Calu3 (cell line): Measurements from ENCODE around the gene ZSCAN5A. TPM values are rescaled to one million over a fixed set of nuclear protein-coding genes. Genes with fewer than 3 reads are reported as not detected.

Experiments used
- BruUV-seq: library from RNA; stranded (reverse); fragments of 400-500 nt; replicated peaks from 2 replicates; lab custom pipeline; 2021; lab: Mats Ljungman, UMichigan
- CTCF ChIA-PET: fragments of 300-600 bp; sonication (Branson Sonifier 250); formaldehyde crosslinking; loops from one replicate; lab custom pipeline; 2022; ENCODE audit warnings: antibody characterized with exemption; lab: Charles Lee
- DNase-seq: peaks from one replicate; pipeline ENCODE4 v3.0.0; 2022
- H3K27ac Mint-ChIP-seq: one replicate; pipeline ENCODE4 v1.8.0; 2022; ENCODE audit warnings: mixed read lengths; ENCODE audit not compliant: unreplicated experiment
- H3K27me3 Mint-ChIP-seq: one replicate; pipeline ENCODE4 v1.8.0; 2022; ENCODE audit warnings: mixed read lengths; ENCODE audit not compliant: unreplicated experiment
- H3K36me3 Mint-ChIP-seq: one replicate; pipeline ENCODE4 v1.8.0; 2022; ENCODE audit warnings: mild to moderate bottlenecking, moderate library complexity, mixed read lengths; ENCODE audit not compliant: insufficient read depth, unreplicated experiment
- H3K4me1 Mint-ChIP-seq: one replicate; pipeline ENCODE4 v1.8.0; 2022; ENCODE audit warnings: mild to moderate bottlenecking, low read depth, mixed read lengths; ENCODE audit not compliant: unreplicated experiment
- H3K4me3 Mint-ChIP-seq: one replicate; pipeline ENCODE4 v1.8.0; 2022; ENCODE audit warnings: mild to moderate bottlenecking, low read depth, moderate library complexity, mixed read lengths; ENCODE audit not compliant: unreplicated experiment
- H3K9me3 Mint-ChIP-seq: one replicate; pipeline ENCODE4 v1.8.0; 2022; ENCODE audit warnings: low read depth, mixed read lengths; ENCODE audit not compliant: unreplicated experiment
- intact Hi-C: fragments of 100-400 bp; cut with micrococcal nuclease; formaldehyde crosslinking; loops from one replicate; pipeline ENCODE4 v1.10.0; 2022; ENCODE audit not compliant: unreplicated experiment
- total RNA-seq: library from RNA; stranded (reverse); gene quantifications from 2 replicates; pipeline ENCODE4 v1.2.3, GENCODE V29; 2022
- TF ChIP-seq, protein P1 (sequence below): fragments of 200-600 bp; IDR thresholded peaks from one replicate; pipeline ENCODE4 v1.8.0; 2022; ENCODE audit warnings: antibody characterized with exemption; ENCODE audit not compliant: unreplicated experiment

ZSCAN5A gene
- total RNA-seq, 1 experiment from 2014 or later, result 13.5 TPM

DNA sequence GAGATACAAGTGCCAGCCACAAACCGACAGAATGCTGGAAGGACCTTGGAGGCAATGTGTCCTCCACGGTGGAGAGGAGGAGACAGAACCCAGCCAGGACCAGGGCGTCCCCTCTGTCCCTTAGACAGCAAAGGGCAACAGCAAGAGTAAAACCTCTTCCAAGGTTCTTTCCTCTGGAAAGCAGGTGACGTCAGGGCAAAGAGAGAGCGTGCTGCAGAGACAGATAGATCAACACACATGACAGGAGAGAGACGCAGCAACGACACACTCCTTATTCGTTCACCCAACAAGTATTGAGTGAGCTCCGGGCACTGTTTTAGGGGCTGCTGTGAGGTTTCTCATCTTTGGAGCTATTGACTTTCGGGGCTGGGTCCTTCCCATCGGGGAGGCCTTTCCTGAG lies 140.1 kb downstream of the ZSCAN5A start:
- TF ChIP-seq, protein P1, sequence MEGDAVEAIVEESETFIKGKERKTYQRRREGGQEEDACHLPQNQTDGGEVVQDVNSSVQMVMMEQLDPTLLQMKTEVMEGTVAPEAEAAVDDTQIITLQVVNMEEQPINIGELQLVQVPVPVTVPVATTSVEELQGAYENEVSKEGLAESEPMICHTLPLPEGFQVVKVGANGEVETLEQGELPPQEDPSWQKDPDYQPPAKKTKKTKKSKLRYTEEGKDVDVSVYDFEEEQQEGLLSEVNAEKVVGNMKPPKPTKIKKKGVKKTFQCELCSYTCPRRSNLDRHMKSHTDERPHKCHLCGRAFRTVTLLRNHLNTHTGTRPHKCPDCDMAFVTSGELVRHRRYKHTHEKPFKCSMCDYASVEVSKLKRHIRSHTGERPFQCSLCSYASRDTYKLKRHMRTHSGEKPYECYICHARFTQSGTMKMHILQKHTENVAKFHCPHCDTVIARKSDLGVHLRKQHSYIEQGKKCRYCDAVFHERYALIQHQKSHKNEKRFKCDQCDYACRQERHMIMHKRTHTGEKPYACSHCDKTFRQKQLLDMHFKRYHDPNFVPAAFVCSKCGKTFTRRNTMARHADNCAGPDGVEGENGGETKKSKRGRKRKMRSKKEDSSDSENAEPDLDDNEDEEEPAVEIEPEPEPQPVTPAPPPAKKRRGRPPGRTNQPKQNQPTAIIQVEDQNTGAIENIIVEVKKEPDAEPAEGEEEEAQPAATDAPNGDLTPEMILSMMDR, result no peak
- Mint-ChIP-seq H3K36me3 (peaks cover 4% of the 10 kb centered on the region), H3K4me1 (peaks cover 11% of the 10 kb centered on the region), H3K27ac (no peak overlapping the region), H3K4me3 (no peak overlapping the region), H3K9me3 (no peaks in the 10 kb centered on the region), H3K27me3 (peaks cover 56% of the 10 kb centered on the region)
- intact Hi-C loops, result loop anchor here (10.0 kb wide), 1 partner anchor 160 kb away; no protein-coding TSS in a partner anchor
- no TSS peak for BruUV-seq
- no peak for DNase-seq
- CTCF ChIA-PET, result interaction anchor here (0.6 kb wide), 1 partner anchor 141 kb away, joined by 4 read pairs; no protein-coding TSS in a partner anchor

DNA sequence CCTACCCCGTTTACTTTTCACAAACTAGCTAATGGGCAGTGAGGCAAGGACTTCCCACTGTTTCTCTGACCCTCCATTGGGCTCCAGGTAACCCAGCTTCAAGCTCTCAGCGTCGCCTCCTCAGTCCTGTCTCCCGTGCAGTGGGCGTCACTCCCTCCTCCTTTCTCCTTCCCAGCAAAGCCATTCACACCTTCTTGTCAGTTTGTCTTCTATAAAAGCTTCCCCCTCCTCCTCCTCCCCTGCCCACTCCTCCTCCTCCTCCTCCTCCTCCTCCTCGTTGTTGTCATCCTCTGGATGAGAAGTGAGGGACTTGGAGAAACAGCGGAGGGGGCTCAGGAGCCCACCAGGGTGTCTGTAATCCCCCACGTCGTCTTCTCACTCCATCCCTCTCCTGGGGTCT lies 140.6 kb downstream of the ZSCAN5A start:
- Mint-ChIP-seq H3K9me3 (no peaks in the 10 kb centered on the region), H3K36me3 (peaks cover 4% of the 10 kb centered on the region), H3K4me1 (peaks cover 11% of the 10 kb centered on the region), H3K27ac (no peak overlapping the region), H3K4me3 (no peak overlapping the region), H3K27me3 (peaks cover 56% of the 10 kb centered on the region)
- no TSS peak for BruUV-seq
- intact Hi-C loops, result loop anchor here (10.0 kb wide), 1 partner anchor 161 kb away; no protein-coding TSS in a partner anchor
- DNase-seq, result no peak
- TF ChIP-seq, protein P1, result no peak
- CTCF ChIA-PET, result interaction anchor here (0.6 kb wide), 1 partner anchor 141 kb away, joined by 4 read pairs; no protein-coding TSS in a partner anchor

Other genes with a start within 250 kb of the ZSCAN5A start
- 68.5 and 77.3 TPM in 2 replicates for gene ZNF787, start 193.5 kb downstream of the ZSCAN5A start, total RNA-seq
- gene ZNF444, start 173.6 kb downstream of the ZSCAN5A start, total RNA-seq, result 78.6 and 79.1 TPM in 2 replicates
- gene GALP, start 138.8 kb downstream of the ZSCAN5A start, total RNA-seq, result not detected in 2 replicates
- gene ZSCAN5B, start 117.1 kb downstream of the ZSCAN5A start, total RNA-seq, result not detected in 2 replicates
- not detected in 2 replicates for gene ZSCAN5C, start 112.6 kb downstream of the ZSCAN5A start, total RNA-seq
- not detected in 2 replicates for gene EDDM13, start 42.1 kb downstream of the ZSCAN5A start, total RNA-seq
- gene ZNF582, start 78.7 kb upstream of the ZSCAN5A start, total RNA-seq, result 1.5 and 1.7 TPM in 2 replicates
- 2.3 and 3.8 TPM in 2 replicates for gene ZNF583, start 89.5 kb upstream of the ZSCAN5A start, total RNA-seq
- gene ZNF667, start 162.5 kb upstream of the ZSCAN5A start, total RNA-seq, result not detected in 2 replicates
- gene ZNF471, start 193.0 kb upstream of the ZSCAN5A start, total RNA-seq, result 0.07 TPM in 1 of 2 replicates, not detected in the other
- gene ZFP28, start 224.1 kb upstream of the ZSCAN5A start, total RNA-seq, result not detected in 2 replicates